ENCODE data around the gene RBM45. TPM values are rescaled to one million over a fixed set of nuclear protein-coding genes. Genes with fewer than 3 reads are reported as not detected.

The RBM45 gene, protein sequence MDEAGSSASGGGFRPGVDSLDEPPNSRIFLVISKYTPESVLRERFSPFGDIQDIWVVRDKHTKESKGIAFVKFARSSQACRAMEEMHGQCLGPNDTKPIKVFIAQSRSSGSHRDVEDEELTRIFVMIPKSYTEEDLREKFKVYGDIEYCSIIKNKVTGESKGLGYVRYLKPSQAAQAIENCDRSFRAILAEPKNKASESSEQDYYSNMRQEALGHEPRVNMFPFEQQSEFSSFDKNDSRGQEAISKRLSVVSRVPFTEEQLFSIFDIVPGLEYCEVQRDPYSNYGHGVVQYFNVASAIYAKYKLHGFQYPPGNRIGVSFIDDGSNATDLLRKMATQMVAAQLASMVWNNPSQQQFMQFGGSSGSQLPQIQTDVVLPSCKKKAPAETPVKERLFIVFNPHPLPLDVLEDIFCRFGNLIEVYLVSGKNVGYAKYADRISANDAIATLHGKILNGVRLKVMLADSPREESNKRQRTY
- total RNA-seq: 10 to 100 TPM in 1 of 4 donors, 1 to 10 TPM in 3; 1.6 to 13.2 (median 8.4) TPM

DNA sequence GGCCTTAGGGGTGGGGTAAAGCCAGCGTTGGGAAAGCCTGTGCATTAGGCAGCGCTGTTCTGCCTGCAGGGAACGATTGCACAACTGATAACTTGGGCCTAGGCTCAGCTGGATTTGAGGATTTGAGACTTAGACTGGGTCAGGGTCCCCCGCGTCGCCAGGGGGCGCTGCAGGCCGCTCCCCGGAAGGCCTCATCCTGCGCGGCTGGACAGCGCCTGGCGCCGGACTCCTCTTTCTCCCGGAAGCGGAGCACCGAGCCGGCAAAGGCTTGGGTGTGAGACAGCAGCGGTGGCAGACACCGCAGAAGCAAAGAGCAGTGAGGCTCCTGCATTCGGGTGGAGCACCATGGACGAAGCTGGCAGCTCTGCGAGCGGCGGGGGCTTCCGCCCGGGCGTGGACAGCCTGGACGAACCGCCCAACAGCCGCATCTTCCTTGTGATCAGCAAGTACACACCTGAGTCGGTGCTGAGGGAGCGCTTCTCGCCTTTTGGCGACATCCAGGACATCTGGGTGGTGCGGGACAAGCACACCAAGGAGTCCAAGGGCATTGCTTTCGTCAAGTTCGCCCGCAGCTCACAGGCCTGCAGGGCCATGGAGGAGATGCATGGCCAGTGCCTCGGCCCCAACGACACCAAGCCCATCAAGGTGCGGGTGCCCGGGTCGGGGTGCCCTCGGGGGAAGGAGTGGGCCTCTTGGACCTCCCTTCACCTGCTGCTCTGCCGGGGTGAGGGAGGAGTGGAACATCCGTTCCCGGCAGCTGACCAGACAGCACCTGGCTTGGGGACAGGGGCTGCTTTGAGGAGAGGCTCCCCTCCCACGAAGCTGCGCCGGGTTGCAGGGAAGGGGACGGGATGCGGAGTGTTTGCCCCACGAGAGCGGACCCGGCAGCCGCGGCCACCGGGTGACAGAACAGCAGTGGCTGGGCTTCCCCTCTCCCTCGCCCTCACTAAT, at the start of gene RBM45:
RBM45 (plus strand) TSS at position 236 of the 951 bp plus-strand sequence; CDS start at position 346, 110 bp downstream.
- intact Hi-C loops (cut with DNase I): loop anchor here (10.0 kb wide), 1 partner anchor 302 kb away; no protein-coding TSS in a partner anchor
- peak; percentile 32 for DNase-seq
- H3K27me3 ChIP-seq: peaks cover 0 to 8% (median 0%) of the 10 kb centered on the region in 4 donors
- peaks cover 0 to 10% (median 0%) of the 10 kb centered on the region in 3 donors for H3K36me3 ChIP-seq
- H3K27ac ChIP-seq: peak within 1 kb of the TSS; percentile 64 to 81 (median 80)
- TF ChIP-seq, protein P1, sequence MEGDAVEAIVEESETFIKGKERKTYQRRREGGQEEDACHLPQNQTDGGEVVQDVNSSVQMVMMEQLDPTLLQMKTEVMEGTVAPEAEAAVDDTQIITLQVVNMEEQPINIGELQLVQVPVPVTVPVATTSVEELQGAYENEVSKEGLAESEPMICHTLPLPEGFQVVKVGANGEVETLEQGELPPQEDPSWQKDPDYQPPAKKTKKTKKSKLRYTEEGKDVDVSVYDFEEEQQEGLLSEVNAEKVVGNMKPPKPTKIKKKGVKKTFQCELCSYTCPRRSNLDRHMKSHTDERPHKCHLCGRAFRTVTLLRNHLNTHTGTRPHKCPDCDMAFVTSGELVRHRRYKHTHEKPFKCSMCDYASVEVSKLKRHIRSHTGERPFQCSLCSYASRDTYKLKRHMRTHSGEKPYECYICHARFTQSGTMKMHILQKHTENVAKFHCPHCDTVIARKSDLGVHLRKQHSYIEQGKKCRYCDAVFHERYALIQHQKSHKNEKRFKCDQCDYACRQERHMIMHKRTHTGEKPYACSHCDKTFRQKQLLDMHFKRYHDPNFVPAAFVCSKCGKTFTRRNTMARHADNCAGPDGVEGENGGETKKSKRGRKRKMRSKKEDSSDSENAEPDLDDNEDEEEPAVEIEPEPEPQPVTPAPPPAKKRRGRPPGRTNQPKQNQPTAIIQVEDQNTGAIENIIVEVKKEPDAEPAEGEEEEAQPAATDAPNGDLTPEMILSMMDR (IDR thresholded peaks at IDR 0.05): peak; percentile 92 to 98 (median 96)
- TF ChIP-seq POLR2A (IDR thresholded peaks at IDR 0.05): peak in 2 of 4 donors; percentile 40 to 58
- H3K4me1 ChIP-seq: peaks cover 0 to 25% (median 13%) of the 10 kb centered on the region in 3 donors
- H3K9me3 ChIP-seq: no peaks in the 10 kb centered on the region
- 2 to 3% methylated on average over 12 to 13 of the region's 60 CpGs for WGBS, 2 donors
- H3K4me3 ChIP-seq: peak within 1 kb of the TSS; percentile 67 to 85 (median 77)

DNA sequence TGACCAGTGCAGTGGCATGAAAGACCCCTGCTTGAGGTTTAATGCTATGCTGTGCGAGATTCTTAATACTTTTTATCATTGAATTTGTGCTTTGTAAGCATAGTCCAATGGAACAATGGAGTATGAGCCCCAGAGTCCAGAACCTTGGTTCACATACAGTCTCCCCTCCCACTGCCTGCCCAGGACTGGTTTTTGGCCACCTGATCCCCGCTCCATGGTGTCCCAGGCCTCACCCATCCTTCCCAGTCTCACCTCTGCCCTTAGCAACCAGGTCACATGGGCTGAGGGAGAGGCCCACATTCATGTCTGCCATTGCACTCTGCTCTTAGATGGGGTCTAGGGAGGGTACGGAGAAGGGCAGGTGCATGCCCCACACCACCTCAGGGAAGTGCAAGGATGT, 45.9 kb upstream of the RBM45 start:
- no peaks in the 10 kb centered on the region for H3K9me3 ChIP-seq
- H3K4me1 ChIP-seq: no peaks in the 10 kb centered on the region
- DNase-seq: no peak
- TF ChIP-seq, protein P1 (IDR thresholded peaks at IDR 0.05): no peak
- TF ChIP-seq POLR2A (IDR thresholded peaks at IDR 0.05): no peak
- H3K27ac ChIP-seq: no peak overlapping the region
- WGBS, 2 donors: 86 to 88% methylated on average over 2 to 3 of the region's 3 CpGs
- peaks cover 0 to 10% (median 0%) of the 10 kb centered on the region in 4 donors for H3K27me3 ChIP-seq
- H3K36me3 ChIP-seq: no peaks in the 10 kb centered on the region
- intact Hi-C loops (cut with DNase I): no loop called here
- no peak overlapping the region for H3K4me3 ChIP-seq

DNA sequence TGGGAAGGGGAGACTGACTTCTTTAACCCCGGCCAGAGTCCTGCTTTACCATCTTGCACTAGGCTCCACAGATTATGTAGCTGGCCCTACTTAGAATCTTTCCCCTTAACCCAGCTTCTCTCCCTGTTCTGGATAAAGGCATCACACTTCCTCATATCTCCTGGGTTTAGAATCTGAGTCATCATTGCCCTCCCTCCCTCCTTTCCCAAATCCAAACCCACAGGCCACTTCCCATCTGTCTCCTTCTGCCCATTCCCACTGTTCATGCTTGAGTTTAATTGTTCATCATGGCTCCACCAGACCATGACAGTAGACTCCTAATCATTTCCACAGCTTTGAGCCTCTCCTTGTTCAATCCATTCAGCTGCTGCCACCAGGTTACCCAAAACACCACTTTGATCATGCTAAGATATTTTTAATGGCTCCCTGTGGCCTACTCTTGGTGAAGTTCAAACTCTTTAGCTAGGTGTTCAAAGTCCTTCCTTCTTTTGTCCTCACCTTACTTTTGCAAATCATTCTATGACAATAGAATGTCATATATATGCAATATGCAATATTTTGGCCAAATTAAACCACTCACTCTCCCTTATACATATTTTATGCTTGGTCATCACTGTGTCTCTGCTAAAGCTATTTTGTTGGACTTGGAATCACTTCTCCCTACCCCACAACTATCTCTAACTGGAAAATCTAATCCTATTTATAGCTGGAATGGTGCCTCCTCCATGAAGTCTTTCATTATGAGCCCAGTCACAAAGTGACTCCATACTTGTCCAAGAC, 45.2 kb upstream of the RBM45 start:
- intact Hi-C loops (cut with DNase I): no loop called here
- H3K27me3 ChIP-seq: peaks cover 0 to 18% (median 0%) of the 10 kb centered on the region in 4 donors
- H3K27ac ChIP-seq: no peak overlapping the region
- H3K36me3 ChIP-seq: no peaks in the 10 kb centered on the region
- no peak overlapping the region for H3K4me3 ChIP-seq
- peaks cover 0 to 1% (median 0%) of the 10 kb centered on the region in 3 donors for H3K4me1 ChIP-seq
- no peaks in the 10 kb centered on the region for H3K9me3 ChIP-seq
- no peak for DNase-seq
- WGBS, 2 donors: 64 to 100% methylated on average over 1 of the region's 1 CpG
- TF ChIP-seq, protein P1 (IDR thresholded peaks at IDR 0.05): no peak
- no peak for TF ChIP-seq POLR2A (IDR thresholded peaks at IDR 0.05)

DNA sequence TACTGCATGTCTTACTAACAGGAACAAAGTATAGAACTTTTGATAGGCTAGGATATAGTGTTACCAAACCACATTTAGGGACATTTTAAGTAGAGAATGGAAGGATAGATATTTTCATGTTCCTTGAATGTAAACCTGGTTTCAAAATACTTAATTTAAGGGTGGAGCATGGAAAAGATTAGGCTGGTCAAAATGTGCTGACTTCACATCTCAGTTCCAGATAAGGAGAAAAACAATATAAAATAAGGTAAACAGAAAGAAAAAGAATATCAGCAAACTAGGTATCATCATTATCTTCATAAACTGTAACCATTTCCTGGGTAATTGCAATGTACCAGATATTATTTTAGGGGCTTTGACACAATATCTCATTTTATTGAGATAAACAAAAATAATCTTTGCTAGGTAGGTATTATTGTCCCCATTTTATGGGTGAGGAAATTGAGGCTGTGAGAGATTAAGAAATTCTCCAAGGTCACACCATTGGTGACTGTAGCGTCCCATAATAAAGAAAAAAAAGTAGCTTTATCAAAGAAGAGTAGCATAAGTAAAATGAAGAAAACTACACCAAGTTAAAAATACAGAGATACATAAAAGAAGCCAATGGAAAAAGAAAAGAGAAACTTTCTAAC, 43.3 kb upstream of the RBM45 start:
- Histone ChIP-seq H3K27me3 (peaks cover 0 to 32% (median 0%) of the 10 kb centered on the region in 4 donors), H3K36me3 (no peaks in the 10 kb centered on the region), H3K9me3 (no peaks in the 10 kb centered on the region), H3K4me3 (no peak overlapping the region), H3K4me1 (peaks cover 0 to 14% (median 3%) of the 10 kb centered on the region in 3 donors), H3K27ac (no peak overlapping the region)
- WGBS, 2 donors: 100% methylated on average over 1 of the region's 1 CpG
- intact Hi-C loops (cut with DNase I): no loop called here
- TF ChIP-seq POLR2A (IDR thresholded peaks at IDR 0.05): no peak
- TF ChIP-seq, protein P1 (IDR thresholded peaks at IDR 0.05): no peak
- no peak for DNase-seq

Measured in esophagus squamous epithelium (tissue), 5 donors.